Measurements from ENCODE around the gene CDH19. TPM values are rescaled to one million over a fixed set of nuclear protein-coding genes. Genes with fewer than 3 reads are reported as not detected.
"Not testable (repeated sequence)": the region's sequence is repeated elsewhere in the genome, so short reads cannot be mapped to it uniquely, and the experiment has no call there.

CDH19 gene
- total RNA-seq, 1 experiment from 2014 or later, result 22.3 TPM

GRCh38 chr18:66534110-66534509 lies 69.8 kb downstream of the CDH19 start:
- H3K27me3 ChIP-seq, result no peaks in the 10 kb centered on the region
- H3K36me3 ChIP-seq, result no peaks in the 10 kb centered on the region; the same call in 1 of the 2 replicates
- no peak for DNase-seq
- 0 out of 2 replicates have a peak, but pooled peaks cover 3% of the 10 kb centered on the region for H3K4me1 ChIP-seq
- no peak overlapping the region for H3K27ac ChIP-seq
- no peak overlapping the region for H3K4me3 ChIP-seq
- H3K9me3 ChIP-seq (replicated peaks), result no peaks in the 10 kb centered on the region

GRCh38 chr18:66533693-66534092 lies 70.2 kb downstream of the CDH19 start:
- H3K4me1 ChIP-seq, result 0 out of 2 replicates have a peak, but pooled peaks cover 3% of the 10 kb centered on the region
- no peak for DNase-seq
- no peaks in the 10 kb centered on the region for H3K27me3 ChIP-seq
- no peak overlapping the region for H3K4me3 ChIP-seq
- H3K9me3 ChIP-seq (replicated peaks), result no peaks in the 10 kb centered on the region
- no peak overlapping the region for H3K27ac ChIP-seq
- no peaks in the 10 kb centered on the region for H3K36me3 ChIP-seq

GRCh38 chr18:66523219-66523991 lies 80.5 kb downstream of the CDH19 start:
- H3K9me3 ChIP-seq (replicated peaks), result no peaks in the 10 kb centered on the region
- no peaks in the 10 kb centered on the region for H3K27me3 ChIP-seq
- no peak overlapping the region for H3K27ac ChIP-seq
- H3K36me3 ChIP-seq, result no peaks in the 10 kb centered on the region
- H3K4me1 ChIP-seq, result no peaks in the 10 kb centered on the region
- DNase-seq, result no peak
- no peak overlapping the region for H3K4me3 ChIP-seq

GRCh38 chr18:66513996-66514395 lies 89.9 kb downstream of the CDH19 start:
- DNase-seq, result no peak
- Histone ChIP-seq H3K27me3 (no peaks in the 10 kb centered on the region), H3K36me3 (no peaks in the 10 kb centered on the region; the same call in none of the 2 replicates), H3K9me3 (replicated peaks) (no peaks in the 10 kb centered on the region), H3K27ac (no peak overlapping the region), H3K4me3 (no peak overlapping the region), H3K4me1 (no peaks in the 10 kb centered on the region)

GRCh38 chr18:66511792-66512191 lies 92.1 kb downstream of the CDH19 start:
- no peak for DNase-seq
- H3K4me1 ChIP-seq, result no peaks in the 10 kb centered on the region
- H3K36me3 ChIP-seq, result no peaks in the 10 kb centered on the region; the same call in none of the 2 replicates
- H3K27ac ChIP-seq, result no peak overlapping the region
- H3K4me3 ChIP-seq, result no peak overlapping the region
- no peaks in the 10 kb centered on the region for H3K27me3 ChIP-seq
- no peaks in the 10 kb centered on the region for H3K9me3 ChIP-seq (replicated peaks)

GRCh38 chr18:66511289-66511688 lies 92.6 kb downstream of the CDH19 start:
- Histone ChIP-seq H3K27ac (no peak overlapping the region), H3K9me3 (replicated peaks) (no peaks in the 10 kb centered on the region), H3K4me1 (no peaks in the 10 kb centered on the region), H3K27me3 (no peaks in the 10 kb centered on the region), H3K36me3 (no peaks in the 10 kb centered on the region; the same call in none of the 2 replicates), H3K4me3 (no peak overlapping the region)
- DNase-seq, result no peak

GRCh38 chr18:66510357-66511045 lies 93.4 kb downstream of the CDH19 start:
- Histone ChIP-seq H3K27ac (no peak overlapping the region), H3K27me3 (no peaks in the 10 kb centered on the region), H3K4me1 (no peaks in the 10 kb centered on the region), H3K36me3 (no peaks in the 10 kb centered on the region; the same call in none of the 2 replicates), H3K4me3 (no peak overlapping the region), H3K9me3 (replicated peaks) (no peaks in the 10 kb centered on the region)
- DNase-seq, result no peak

- H3K36me3 ChIP-seq, result no peaks in the 10 kb centered on the region; the same call in none of the 2 replicates
- H3K27ac ChIP-seq, result no peak overlapping the region
- no peaks in the 10 kb centered on the region for H3K9me3 ChIP-seq (replicated peaks)
- no peaks in the 10 kb centered on the region for H3K27me3 ChIP-seq
- no peak overlapping the region for H3K4me3 ChIP-seq
- DNase-seq, result no peak
- no peaks in the 10 kb centered on the region for H3K4me1 ChIP-seq
Measured at GRCh38 chr18:66508937-66509336, 95.0 kb downstream of the CDH19 start.

GRCh38 chr18:66506178-66506577 lies 97.7 kb downstream of the CDH19 start:
- H3K9me3 ChIP-seq (replicated peaks), result no peaks in the 10 kb centered on the region
- H3K4me1 ChIP-seq, result no peaks in the 10 kb centered on the region
- H3K4me3 ChIP-seq, result no peak overlapping the region
- DNase-seq, result no peak
- no peak overlapping the region for H3K27ac ChIP-seq
- no peaks in the 10 kb centered on the region for H3K27me3 ChIP-seq
- H3K36me3 ChIP-seq, result no peaks in the 10 kb centered on the region; the same call in 1 of the 2 replicates

- H3K27ac ChIP-seq, result no peak overlapping the region
- no peak overlapping the region for H3K4me3 ChIP-seq
- no peaks in the 10 kb centered on the region for H3K27me3 ChIP-seq
- H3K9me3 ChIP-seq (replicated peaks), result no peaks in the 10 kb centered on the region
- H3K36me3 ChIP-seq, result no peaks in the 10 kb centered on the region
- DNase-seq, result peak; percentile 5 to 38
- H3K4me1 ChIP-seq, result peaks cover 7% of the 10 kb centered on the region
Measured at GRCh38 chr18:66497351-66497750, 106.5 kb downstream of the CDH19 start.

- DNase-seq, result peak; percentile 76 to 86
- peaks cover 7% of the 10 kb centered on the region for H3K4me1 ChIP-seq
- no peak overlapping the region for H3K27ac ChIP-seq
- no peaks in the 10 kb centered on the region for H3K9me3 ChIP-seq (replicated peaks)
- H3K4me3 ChIP-seq, result no peak overlapping the region
- no peaks in the 10 kb centered on the region for H3K27me3 ChIP-seq
- no peaks in the 10 kb centered on the region for H3K36me3 ChIP-seq
Measured at GRCh38 chr18:66495844-66496243, 108.0 kb downstream of the CDH19 start.

GRCh38 chr18:66473882-66474281 lies 130.0 kb downstream of the CDH19 start:
- no peaks in the 10 kb centered on the region for H3K36me3 ChIP-seq
- no peaks in the 10 kb centered on the region for H3K9me3 ChIP-seq (replicated peaks)
- no peak overlapping the region for H3K4me3 ChIP-seq
- H3K27ac ChIP-seq, result no peak overlapping the region
- H3K27me3 ChIP-seq, result no peaks in the 10 kb centered on the region
- no peaks in the 10 kb centered on the region for H3K4me1 ChIP-seq
- DNase-seq, result peak in 1 of 2 experiments; percentile 18

GRCh38 chr18:66466184-66466583 lies 137.7 kb downstream of the CDH19 start:
- not testable (repeated sequence) for H3K9me3 ChIP-seq (replicated peaks); H3K27me3 ChIP-seq; H3K4me1 ChIP-seq; H3K4me3 ChIP-seq; DNase-seq; H3K36me3 ChIP-seq; H3K27ac ChIP-seq

- Histone ChIP-seq H3K9me3 (replicated peaks) (no peaks in the 10 kb centered on the region), H3K4me3 (no peak overlapping the region), H3K4me1 (no peaks in the 10 kb centered on the region), H3K36me3 (no peaks in the 10 kb centered on the region), H3K27ac (no peak overlapping the region), H3K27me3 (no peaks in the 10 kb centered on the region)
- DNase-seq, result no peak
Measured at GRCh38 chr18:66461344-66461743, 142.5 kb downstream of the CDH19 start.

- H3K4me1 ChIP-seq, result no peaks in the 10 kb centered on the region
- no peaks in the 10 kb centered on the region for H3K36me3 ChIP-seq
- no peaks in the 10 kb centered on the region for H3K9me3 ChIP-seq (replicated peaks)
- no peak for DNase-seq
- no peaks in the 10 kb centered on the region for H3K27me3 ChIP-seq
- H3K27ac ChIP-seq, result no peak overlapping the region
- no peak overlapping the region for H3K4me3 ChIP-seq
Measured at GRCh38 chr18:66457245-66457644, 146.6 kb downstream of the CDH19 start.
